Measurements from ENCODE around the gene AHI1.

Gene AHI1

DNA sequence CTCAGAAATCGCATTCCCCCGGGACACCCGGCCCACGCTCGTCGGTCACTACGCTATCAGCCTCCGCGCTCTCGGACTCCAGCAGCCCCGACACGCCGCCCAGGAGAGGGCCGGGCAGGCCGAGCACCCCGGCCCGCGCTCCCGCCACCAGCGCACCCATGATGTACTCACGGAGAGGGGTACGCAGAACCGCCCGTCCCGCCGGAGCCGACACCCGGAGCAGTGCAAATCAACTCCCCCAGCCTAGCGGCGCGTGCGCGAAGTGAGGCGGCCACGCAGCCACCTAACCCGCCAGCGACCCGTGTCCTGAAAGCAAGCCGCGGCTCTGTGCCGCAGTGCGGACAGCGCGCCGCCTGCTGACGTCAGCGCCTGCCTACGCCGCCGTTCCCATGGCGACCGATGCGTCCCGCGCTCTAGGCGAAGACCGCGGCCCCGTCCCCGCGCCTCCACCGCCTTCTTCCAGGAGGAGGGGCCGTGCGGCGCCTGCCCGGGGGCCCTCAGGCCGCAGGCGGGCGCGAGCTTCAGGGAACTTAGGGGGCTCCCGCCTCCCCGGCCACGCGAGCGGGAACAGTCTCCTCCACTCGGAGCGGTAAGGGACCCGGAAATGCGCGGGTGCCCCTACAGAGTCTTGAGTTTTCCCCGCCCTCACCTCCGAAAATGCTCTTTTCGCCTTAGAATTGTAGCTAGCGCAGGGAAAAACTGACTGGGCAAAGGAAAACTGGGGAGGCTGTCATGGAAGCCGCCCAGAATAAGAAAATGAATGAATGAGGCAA, at the start of gene AHI1:
AHI1 (minus strand) TSS at position 329 of the 773 bp plus-strand sequence. CDS start 5,503 bp downstream, outside the sequence.
- peak; percentile 77 to 88 for DNase-seq (ENCODE audit: low read depth in 2 of 2)

DNA sequence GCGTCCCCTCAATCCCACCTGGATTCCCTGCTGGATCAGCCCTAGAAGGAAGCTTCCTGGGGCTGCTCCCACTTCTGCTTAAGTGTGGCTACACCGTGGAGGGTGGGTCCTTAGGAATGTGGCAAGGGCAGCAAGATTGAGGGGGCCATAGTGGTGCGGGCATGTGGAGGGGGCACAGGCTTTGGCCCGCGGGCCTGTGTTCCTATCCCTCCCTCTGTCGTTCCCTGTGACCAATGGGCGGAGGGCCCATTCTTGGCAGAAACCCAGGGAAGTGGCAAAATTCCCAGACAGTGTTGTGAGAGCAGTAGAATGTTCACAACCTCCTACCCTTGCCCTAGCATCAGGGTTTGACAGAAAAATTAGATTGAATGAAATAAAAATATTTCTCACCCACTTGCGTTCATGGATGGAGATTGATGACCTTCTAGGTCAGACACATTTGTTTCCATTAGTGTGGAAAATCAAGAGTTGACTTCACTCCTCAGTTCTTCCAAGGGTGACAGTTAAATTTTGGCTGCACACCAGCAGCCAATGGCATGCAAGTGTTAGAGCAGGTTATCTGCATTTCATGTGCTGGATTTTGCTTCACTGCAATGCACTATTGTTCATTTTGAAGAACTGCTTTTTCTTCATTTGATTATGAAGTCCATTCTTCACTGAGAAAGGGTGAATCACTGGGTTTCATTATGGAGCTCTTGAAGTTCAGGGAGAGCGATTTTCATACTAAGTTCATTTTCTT, 49.3 kb upstream of the AHI1 start:
- DNase-seq (ENCODE audit: low read depth in 2 of 2): no peak

DNA sequence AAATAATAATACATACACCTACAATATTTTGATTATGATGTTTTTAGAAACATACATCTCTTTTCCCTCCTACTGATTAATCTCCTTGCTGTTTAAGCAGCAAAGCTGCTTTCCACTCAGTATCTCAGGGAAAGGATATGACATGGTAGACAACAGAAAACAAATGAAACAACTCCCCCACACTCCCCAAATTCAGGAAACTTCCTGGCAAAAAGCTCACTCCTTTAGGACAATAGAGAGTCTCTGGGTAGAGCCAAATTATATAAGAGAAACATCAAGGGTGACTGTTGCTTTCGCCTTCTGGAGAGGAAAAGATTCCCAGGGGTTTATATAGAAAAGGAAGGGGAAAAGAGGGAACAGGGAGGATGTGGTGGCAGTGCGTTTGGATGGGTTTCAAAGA, 48.7 kb upstream of the AHI1 start:
- DNase-seq (ENCODE audit: low read depth in 2 of 2): no peak

DNA sequence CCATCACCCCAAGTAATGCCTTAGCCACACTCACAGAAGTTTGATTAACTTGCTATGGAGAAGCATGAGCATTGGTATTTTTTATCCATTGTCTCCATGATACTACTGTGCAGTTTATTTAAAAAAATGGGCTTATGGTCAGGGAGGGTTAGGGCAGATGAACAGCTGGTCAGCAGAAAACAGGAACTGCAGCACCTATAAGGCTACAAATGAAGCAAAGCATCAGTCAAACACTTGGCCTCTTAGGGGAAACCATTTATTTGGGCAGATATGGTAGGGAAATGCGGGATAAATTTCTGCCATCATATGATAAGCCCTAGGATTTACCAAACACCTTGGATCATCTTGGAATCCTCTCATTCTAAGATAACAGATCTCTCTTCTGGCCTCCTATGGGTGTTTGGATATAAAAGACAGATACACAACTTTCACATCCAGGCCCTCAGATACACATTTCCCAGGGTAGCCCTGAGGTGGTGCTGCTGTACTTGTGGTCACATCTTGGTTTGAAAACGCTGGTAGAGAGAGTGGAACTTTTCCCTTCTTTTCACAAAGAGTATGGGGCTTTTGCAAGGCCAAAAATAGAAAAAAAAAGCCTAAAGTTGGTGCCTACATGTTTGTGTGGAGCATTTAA, 42.8 kb upstream of the AHI1 start:
- DNase-seq (ENCODE audit: low read depth in 2 of 2): no peak

DNA sequence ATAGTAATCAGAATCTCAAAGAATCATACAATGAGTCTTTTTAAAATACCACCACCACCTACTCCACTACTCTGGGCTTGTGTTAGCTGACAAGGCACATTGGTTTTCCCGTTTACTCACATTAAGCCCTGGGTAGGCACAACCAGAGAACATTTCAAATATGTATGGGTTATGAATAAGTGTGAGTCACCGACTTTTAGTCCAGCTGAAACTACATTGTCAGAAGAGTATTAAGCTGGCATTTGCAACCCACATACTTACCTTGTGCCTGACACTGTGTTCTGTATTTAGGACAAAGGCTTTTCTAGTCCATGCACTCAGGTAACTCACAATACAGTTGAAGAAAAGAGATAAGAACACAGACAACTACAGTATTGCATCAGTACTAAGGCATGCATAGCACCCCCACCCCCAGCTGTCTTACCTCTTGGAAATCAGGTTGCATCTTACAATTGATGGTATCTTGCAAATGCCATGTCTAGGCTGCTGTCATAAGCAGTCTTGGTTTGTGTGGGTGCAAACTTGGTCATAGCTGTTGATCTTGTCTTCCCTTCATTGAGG, 40.3 kb upstream of the AHI1 start:
- DNase-seq (ENCODE audit: low read depth in 2 of 2): no peak

DNA sequence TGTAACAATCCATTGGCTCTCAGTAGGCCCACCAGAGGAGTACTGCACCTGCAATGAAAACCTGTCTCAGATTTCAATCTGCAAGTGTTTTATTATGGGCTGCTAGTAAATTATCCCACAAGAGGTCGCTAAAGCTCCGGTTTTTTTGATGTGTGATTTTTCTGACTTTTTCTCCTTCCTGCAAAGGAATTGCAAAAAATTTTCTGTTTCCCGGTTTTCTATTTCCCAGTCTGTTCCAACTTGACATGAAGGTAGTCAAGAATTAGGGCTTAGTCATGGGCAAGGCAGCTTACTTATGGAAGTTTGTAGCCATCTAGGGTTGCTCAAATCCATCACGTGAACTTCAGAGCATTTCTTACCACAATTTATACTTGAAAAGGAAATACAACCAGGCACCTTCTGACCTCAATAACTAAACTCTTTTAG, 38.5 kb upstream of the AHI1 start:
- DNase-seq (ENCODE audit: low read depth in 2 of 2): no peak

DNA sequence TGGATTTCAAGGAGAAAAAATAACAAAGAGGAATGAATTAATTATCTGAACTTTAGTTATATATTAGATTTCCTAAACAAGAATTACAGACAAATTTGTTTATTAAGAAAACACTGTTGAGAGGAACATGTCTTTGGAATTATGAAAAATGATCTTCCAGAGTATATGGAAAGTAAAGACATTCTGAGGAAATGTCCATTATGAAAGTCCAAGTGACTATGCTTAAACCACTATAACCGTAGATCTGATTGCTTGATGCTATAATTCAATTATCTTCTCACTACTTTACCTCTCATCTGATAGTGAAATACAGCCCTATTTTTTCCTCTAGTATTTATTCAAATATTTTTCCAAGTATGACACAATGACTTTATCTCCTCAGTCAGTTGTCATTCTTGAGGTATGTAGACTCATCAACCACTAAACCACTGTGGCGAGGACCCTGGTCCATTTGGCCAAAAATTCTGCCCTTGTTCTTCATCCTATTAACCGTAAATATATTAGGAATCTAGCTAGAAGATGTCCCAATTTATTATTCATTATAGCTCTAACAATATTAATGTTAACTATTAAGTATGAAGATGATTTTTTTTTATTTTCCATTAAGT, 37.3 kb upstream of the AHI1 start:
- no peak for DNase-seq (ENCODE audit: low read depth in 2 of 2)

DNA sequence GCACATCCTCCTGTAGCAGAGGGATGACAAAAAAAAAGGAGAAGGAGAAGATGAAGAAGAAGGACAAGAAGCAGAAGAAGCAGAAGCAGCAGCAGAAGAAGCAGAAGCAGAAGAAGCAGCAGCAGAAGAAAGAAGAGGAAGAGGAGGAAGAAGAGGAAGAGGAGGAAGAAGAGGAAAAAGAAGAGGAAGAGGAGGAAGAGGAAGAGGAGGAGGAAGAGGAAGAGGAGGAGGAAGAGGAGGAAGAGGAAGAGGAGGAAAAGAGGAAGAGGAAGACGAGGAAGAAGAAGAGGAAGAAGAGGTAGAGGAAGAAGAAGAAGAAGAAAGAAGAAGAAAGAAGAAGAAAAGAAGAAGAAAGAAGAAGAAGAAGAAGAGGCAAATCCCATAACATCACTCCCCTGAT, 35.0 kb upstream of the AHI1 start:
- no peak for DNase-seq (ENCODE audit: low read depth in 2 of 2)

DNA sequence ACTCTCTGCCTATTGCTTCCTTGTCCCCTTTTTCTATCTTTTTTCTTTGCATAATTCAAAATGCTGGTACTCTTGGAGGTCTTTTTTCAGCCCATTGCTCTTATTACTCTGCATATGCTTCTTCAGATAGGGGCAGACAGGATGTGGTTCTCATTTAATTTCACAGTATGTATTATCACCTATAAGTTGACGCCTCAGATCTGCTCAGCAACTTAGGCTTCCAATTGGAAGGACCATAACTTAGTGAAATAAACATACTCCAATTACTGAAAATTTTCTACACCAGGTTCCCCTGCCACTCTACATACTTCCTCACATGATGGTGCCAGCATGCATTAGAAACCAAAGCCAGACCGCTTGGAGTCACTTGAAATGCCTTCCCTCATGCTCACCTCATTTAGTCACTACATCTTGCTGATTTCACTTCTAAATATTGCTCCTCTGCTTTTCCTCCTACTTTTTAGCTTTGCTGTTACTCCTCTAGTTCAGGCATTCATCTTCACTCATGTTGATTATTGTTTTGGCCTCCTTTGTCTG, 34.5 kb upstream of the AHI1 start:
- no peak for DNase-seq (ENCODE audit: low read depth in 2 of 2)

DNA sequence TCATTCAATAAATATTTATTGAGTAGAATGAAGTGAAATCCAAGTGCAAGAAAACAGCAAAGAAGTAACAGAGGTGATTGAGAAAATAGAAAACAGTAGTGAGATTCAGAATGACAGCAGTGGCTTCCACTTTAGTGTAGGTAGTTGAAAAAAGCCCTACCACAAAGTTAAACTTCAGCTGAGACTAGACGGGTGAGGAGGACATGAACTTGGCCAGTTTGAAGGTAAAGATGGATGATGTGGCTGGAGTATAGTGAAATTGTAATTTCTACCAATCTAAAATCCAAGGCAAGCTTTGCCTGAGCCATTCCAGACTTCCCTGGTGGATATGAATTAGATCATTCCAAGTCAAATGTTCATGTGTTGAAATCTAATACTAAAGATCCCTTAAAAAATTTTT, 32.6 kb upstream of the AHI1 start:
- DNase-seq (ENCODE audit: low read depth in 2 of 2): no peak

DNA sequence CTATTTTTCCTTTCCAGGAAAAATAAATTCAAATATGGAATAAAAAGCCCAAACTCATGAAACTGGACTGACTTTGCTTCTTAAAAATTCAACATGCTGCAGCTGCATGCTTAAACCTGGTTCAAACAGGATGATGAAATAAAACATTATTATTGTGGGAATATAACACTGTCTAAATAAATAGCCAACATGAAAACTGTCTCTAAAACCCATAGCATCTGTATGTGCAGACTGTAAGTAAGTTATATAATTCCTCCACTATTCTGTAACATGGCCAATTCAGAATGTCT, 30.4 kb upstream of the AHI1 start:
- DNase-seq (ENCODE audit: low read depth in 2 of 2): no peak

DNA sequence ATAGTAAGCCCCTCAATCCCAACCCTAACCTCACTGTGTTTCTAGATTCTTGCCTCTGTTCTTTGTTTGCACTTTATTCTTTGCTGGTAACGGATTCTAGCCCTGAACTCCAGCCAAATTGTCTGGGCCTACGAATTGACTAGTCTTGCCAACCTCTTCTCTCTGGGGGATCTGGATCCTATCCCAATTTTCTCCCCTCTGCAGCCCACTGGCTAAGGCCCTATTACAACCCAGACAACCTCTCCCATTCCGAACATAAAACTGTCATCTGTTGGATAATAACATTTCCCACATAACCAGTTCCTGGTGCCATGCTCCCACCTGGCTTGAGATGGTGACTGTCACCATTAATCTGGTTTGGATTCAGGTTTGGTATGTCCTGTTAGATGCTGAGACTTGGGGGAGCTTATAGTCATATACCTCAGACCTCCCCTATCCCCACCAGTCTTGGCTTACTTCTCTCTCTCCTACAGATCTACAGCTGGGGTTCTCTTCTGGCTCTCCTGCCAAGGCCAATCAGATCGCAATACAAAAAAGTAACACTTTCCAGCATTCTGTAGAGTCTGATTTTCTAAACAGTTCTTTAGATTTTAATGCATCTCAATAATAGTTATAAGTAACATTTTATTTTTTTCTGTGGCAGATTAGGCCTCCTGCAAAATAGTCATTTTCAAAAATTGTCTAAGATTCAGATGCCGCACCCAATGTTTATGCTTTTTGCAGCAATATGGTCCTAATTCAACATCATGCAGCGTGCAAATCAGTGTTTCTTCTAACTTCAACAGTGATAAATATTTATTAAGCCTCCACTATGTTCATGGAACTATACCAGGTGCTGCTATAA, 29.8 kb upstream of the AHI1 start:
- no peak for DNase-seq (ENCODE audit: low read depth in 2 of 2)

DNA sequence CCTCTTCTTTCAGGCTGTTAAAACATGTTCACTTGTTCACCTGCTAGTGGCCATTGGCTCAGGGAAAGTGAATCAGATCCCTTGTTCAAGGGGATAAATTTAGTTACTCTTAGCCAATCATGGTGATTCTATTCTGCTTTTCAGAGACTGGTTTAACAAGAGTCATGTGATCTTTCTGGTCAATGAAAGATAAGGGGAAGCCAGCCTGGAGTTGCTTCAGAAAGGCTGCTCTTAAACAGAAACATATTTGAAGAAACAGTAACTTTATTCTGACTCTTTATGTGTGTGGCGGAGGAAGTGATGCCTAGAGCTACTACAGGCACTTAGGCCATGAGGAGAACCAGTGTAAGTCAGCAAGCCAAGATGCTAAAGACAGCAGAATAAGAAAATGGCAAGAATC, 28.1 kb upstream of the AHI1 start:
- DNase-seq (ENCODE audit: low read depth in 2 of 2): no peak

DNA sequence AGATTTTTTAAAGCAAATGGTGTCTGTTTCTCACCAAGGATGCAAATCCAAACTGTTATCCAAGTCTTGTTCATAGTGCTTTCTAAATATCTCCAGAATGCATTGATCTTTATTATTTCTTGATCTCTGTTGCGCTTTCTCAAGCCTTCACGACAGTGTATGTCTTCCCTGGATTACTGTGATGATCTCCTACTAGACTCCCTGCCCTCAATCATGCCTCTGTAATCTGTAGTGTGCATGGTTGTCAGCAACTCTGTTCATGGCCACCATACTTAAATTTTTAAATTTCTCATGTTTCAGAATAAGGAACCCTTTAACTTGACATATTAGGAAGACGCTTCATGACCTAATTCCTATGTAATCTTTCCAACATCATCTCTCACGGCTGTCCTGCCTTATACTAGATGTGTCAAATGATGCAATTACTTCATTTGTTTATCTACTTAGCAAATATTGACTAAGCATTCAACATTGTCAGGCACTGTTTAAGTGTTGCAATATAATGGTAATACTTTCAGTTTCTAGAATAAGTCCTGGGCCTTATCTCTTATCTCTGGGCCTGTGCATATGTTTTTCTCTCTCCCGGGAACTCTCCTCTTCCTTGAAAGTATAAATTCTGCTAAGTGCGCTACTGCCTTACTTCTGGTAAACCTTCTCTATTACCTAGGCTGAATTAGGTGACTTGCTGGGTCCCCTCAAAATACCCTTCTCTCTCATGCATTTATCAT, 25.6 kb upstream of the AHI1 start:
- no peak for DNase-seq (ENCODE audit: low read depth in 2 of 2)

DNA sequence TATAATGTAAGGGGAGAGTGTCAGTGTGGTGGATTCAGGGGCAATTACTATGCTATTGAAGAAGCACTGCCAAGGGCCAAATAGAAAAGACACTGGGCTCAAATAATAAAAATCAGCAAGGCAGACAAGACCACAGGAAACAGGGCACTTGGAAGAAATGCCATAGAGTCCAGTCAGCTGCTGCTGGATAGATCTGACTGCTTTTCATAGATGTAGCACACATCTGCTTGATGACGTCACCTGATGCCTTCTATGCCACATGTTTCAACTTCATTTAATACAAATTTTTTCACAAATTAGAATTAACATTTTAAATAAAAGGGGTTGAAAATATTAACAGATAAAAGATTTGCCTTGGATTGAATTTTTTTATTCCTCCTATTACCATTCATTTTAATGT, 23.9 kb upstream of the AHI1 start:
- DNase-seq (ENCODE audit: low read depth in 2 of 2): no peak

DNA sequence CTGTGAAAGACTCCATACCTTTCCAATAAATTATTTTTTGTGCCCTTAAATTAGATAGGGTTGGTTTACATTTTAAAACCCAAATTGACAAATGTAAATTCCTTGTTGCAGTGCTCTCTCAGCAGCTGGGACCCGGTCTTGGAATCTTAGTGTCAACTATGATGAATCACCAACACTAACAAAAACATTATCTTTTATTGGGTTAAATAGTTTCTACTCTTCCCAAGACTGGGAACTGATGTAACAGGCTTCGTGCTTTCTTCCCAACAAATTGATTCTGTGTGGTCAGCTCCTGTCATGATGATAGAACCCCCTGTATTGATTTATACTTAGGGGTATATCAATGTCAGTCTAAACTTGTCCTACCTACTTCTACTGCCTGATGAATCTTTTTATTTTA, 23.2 kb upstream of the AHI1 start:
- no peak for DNase-seq (ENCODE audit: low read depth in 2 of 2)

DNA sequence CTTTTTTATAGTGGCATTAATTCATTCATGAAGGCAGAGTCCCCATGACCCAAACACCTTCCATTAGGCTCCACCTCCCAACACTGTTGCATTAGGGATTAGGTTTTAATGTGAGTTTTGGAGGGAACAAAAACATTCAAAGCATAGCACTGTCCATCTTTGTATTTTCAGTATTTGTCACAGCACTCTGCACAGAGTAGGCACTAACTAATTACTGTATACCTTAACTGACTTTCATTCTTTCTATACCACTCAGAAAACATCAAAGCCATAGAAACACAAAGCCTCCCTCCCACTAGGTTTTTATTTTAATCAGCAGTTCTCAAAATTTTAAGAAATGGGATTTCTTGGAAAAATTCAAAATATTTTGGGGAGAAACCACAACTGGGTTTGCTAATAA, 21.8 kb upstream of the AHI1 start:
- DNase-seq (ENCODE audit: low read depth in 2 of 2): no peak

DNA sequence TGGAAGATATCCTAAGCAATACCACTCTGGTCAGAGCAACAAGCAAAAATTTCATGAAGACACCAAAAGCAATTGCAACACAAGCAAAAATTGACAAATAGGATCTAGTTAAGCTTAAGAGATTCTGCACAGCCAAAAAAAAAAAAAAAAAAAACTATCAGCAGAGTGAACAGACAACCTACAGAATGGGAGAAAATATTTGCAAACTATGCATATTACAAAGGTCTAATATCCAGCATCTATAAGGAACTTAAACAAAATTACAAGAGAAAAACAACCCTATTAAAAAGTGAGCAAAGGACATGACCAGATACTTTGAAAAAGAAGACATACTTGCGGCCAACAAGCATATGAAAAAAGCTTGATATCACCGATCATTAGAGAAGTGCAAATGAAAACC, 20.0 kb upstream of the AHI1 start:
- no peak for DNase-seq (ENCODE audit: low read depth in 2 of 2)

DNA sequence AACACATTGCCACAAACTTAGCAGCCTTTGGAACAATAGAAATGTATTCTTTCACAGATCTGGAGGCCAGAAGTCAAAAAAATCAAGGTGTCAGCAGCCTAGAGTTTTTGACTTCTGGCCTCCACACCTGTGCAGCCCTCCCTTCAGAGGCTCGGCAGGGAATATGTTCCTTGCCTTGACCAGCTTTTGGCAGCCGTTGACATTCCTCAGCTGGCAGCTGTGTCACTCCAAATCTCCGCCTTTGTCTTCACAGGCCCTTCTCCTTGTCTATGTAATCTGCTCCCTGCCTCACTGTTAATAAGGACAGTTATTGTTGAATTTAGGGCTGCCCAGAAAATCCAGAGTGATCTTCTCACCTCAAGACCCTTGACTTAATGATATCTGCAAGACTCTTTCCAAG, 17.2 kb upstream of the AHI1 start:
- DNase-seq (ENCODE audit: low read depth in 2 of 2): no peak

DNA sequence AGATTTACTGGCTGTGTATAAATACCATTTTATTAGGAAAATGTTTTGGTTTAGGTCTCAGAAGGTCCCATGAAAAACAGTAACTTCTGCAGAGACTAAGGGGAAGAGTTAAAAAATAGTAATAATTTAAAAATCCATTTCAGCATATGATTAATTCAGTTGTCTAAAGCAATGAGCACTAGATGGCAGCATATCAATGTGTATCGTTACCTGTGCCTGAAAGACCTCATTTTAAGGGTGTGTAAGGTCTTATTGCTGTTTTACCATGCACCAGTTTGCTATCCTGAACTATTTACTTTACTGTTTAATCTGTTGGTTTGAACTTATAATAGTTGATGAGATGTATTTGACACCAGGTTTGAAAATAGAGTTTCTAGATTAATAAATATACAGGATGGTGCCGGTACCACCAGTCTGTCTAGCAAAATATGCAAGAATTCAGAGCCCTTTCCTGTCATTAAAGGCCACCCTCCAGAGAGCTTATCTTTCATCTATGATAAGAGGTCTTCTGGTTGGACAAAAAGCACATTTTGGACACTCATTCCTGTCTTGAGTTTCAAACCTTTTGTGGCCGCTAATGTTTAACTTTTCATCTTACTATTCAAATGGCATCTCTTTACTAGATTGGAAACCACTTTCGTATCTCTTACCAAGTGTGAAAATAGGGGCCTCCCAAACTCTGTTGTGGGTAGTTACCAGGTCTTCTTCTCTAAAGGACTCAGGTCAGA, 8.9 kb upstream of the AHI1 start:
- no peak for DNase-seq (ENCODE audit: low read depth in 2 of 2)
